ENCODE measurements around the gene CDH10.

CDH10 gene

GRCh38 chr5:24602188-24602587 is 42.6 kb downstream of the CDH10 start:
- no peak for DNase-seq (ENCODE audit: low read depth in 1 of 2, low spot score in 1 of 2)

- DNase-seq (ENCODE audit: low read depth in 1 of 2, low spot score in 1 of 2), result no peak
Observed at GRCh38 chr5:24598956-24599355, 45.8 kb downstream of the CDH10 start.

GRCh38 chr5:24595329-24595728 is 49.4 kb downstream of the CDH10 start:
- DNase-seq (ENCODE audit: low read depth in 1 of 2, low spot score in 1 of 2), result no peak

- DNase-seq (ENCODE audit: low read depth in 1 of 2, low spot score in 1 of 2), result no peak
Observed at GRCh38 chr5:24591426-24591825, 53.4 kb downstream of the CDH10 start.

- DNase-seq (ENCODE audit: low read depth in 1 of 2, low spot score in 1 of 2), result no peak
Observed at GRCh38 chr5:24589566-24589965, 55.2 kb downstream of the CDH10 start.

- no peak for DNase-seq (ENCODE audit: low read depth in 1 of 2, low spot score in 1 of 2)
Observed at GRCh38 chr5:24585751-24586150, 59.0 kb downstream of the CDH10 start.

GRCh38 chr5:24571302-24571701 is 73.5 kb downstream of the CDH10 start:
- no peak for DNase-seq (ENCODE audit: low read depth in 1 of 2, low spot score in 1 of 2)

- DNase-seq (ENCODE audit: low read depth in 1 of 2, low spot score in 1 of 2), result no peak
Observed at GRCh38 chr5:24566933-24567332, 77.8 kb downstream of the CDH10 start.

GRCh38 chr5:24555229-24555628 is 89.5 kb downstream of the CDH10 start:
- no peak for DNase-seq (ENCODE audit: low read depth in 1 of 2, low spot score in 1 of 2)

GRCh38 chr5:24547132-24547531 is 97.6 kb downstream of the CDH10 start:
- DNase-seq (ENCODE audit: low read depth in 1 of 2, low spot score in 1 of 2), result no peak

GRCh38 chr5:24539613-24540012 is 105.2 kb downstream of the CDH10 start:
- no peak for DNase-seq (ENCODE audit: low read depth in 1 of 2, low spot score in 1 of 2)

- no peak for DNase-seq (ENCODE audit: low read depth in 1 of 2, low spot score in 1 of 2)
Observed at GRCh38 chr5:24538346-24538745, 106.4 kb downstream of the CDH10 start.

GRCh38 chr5:24535646-24536045 is 109.1 kb downstream of the CDH10 start:
- no peak for DNase-seq (ENCODE audit: low read depth in 1 of 2, low spot score in 1 of 2)

- DNase-seq (ENCODE audit: low read depth in 1 of 2, low spot score in 1 of 2), result no peak
Observed at GRCh38 chr5:24530906-24531305, 113.9 kb downstream of the CDH10 start.

- no peak for DNase-seq (ENCODE audit: low read depth in 1 of 2, low spot score in 1 of 2)
Observed at GRCh38 chr5:24525414-24525813, 119.4 kb downstream of the CDH10 start.

- no peak for DNase-seq (ENCODE audit: low read depth in 1 of 2, low spot score in 1 of 2)
Observed at GRCh38 chr5:24512423-24512822, 132.4 kb downstream of the CDH10 start.

- DNase-seq (ENCODE audit: low read depth in 1 of 2, low spot score in 1 of 2), result no peak
Observed at GRCh38 chr5:24510523-24510988, 134.2 kb downstream of the CDH10 start.

- DNase-seq (ENCODE audit: low read depth in 1 of 2, low spot score in 1 of 2), result no peak
Observed at GRCh38 chr5:24509943-24510342, 134.8 kb downstream of the CDH10 start.

GRCh38 chr5:24505258-24505657 is 139.5 kb downstream of the CDH10 start:
- no peak for DNase-seq (ENCODE audit: low read depth in 1 of 2, low spot score in 1 of 2)

GRCh38 chr5:24497591-24498157 is 147.1 kb downstream of the CDH10 start:
- DNase-seq (ENCODE audit: low read depth in 1 of 2, low spot score in 1 of 2), result no peak

- no peak for DNase-seq (ENCODE audit: low read depth in 1 of 2, low spot score in 1 of 2)
Observed at GRCh38 chr5:24497145-24497544, 147.6 kb downstream of the CDH10 start.

GRCh38 chr5:24496268-24496667 is 148.5 kb downstream of the CDH10 start:
- DNase-seq (ENCODE audit: low read depth in 1 of 2, low spot score in 1 of 2), result no peak

GRCh38 chr5:24492229-24492628 is 152.5 kb downstream of the CDH10 start:
- no peak for DNase-seq (ENCODE audit: low read depth in 1 of 2, low spot score in 1 of 2)

- DNase-seq (ENCODE audit: low read depth in 1 of 2, low spot score in 1 of 2), result no peak
Observed at GRCh38 chr5:24491490-24491889, 153.3 kb downstream of the CDH10 start.
